GM15510 (cell line): ENCODE data around the gene ZNF473.

ENCODE experiments used
- POLR2A ChIP-seq: IDR thresholded peaks from 3 replicates; pipeline ENCODE4 v1.6.1; 2011; ENCODE audit warnings: borderline replicate concordance; ENCODE audit not compliant: insufficient read length; ENCODE audit errors: extremely low read depth

Gene ZNF473

GRCh38 chr19:50061650-50062049 is 35.8 kb downstream of the ZNF473 start:
- no peak for TF ChIP-seq POLR2A

DNA sequence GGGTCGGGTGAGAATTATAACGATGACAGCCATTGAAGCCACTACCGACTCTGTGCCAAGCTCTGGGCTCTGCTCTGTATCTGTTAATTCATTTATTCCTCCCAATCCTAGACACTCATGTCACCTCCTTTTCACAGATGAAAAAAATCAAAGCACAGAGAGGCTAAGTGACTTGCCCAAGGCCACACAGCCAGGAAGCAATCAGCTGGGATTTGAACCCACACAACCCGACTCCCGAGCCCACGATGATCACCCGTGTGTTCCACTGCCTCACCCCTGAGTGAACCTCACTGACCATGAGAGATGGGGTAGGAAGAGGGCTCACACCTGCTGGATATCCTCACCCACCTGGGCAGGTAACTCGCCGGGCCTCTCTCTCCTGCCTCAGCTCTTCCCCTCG is 40.1 kb downstream of the ZNF473 start:
- TF ChIP-seq POLR2A = no peak

DNA sequence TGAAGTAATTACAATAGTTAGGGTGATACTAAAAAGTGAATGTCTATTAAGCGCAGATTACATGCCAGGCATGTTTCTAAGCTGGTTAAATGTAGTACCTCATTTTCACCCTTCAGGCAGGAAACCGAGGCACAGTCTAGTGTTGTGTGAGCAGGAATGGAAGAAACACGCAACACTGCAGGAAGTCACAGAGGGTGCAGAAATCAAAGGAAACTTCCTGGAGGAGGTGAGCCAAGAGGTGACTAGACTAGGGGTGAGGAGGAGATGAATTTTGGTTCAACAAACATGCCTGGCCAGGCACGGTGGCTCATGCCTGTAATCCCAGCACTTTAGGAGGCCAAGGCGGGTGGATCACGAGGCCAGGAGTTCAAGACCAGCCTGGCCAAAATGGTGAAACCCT is 41.8 kb downstream of the ZNF473 start:
- TF ChIP-seq POLR2A = no peak
